Gastrocnemius medialis (tissue), 4 donors: ENCODE measurements around the gene EBLN2. TPM values are rescaled to one million over a fixed set of nuclear protein-coding genes. Genes with fewer than 3 reads are reported as not detected.

Experiments used
- ATAC-seq, 2 donors: fragments of 150-250 bp; one replicate each; pipeline ENCODE4 v1.9.1; 2016
- DNase-seq, 2 donors: peaks; one replicate each; pipeline ENCODE4 v3.0.0-alpha.2; 2019
- H3K27ac ChIP-seq, 4 donors: fragments of 200-600 bp; sonication (generic); 1 replicate in 1 of 4; 2 replicates in 3 of 4; pipeline ENCODE4 v1.5.1; 2016 to 2018; ENCODE audit warnings: mild to moderate bottlenecking in 2 of 4, moderate library complexity in 1 of 4
- H3K27me3 ChIP-seq, 3 donors: fragments of 200-600 bp; sonication (generic) in 2 of 3; 1 replicate in 1 of 3; 2 replicates in 2 of 3; pipeline versions ENCODE4 v1.5.1 to v1.6.0; 2016 to 2019; ENCODE audit warnings: mild to moderate bottlenecking in 1 of 3, moderate library complexity in 1 of 3
- H3K36me3 ChIP-seq, 2 donors: fragments of 200-600 bp; sonication (generic) in 1 of 2; one replicate each; pipeline ENCODE4 v1.5.1; 2017 to 2018
- H3K4me1 ChIP-seq, 2 donors: fragments of 200-600 bp; sonication (generic) in 1 of 2; one replicate each; pipeline ENCODE4 v1.5.1; 2016 to 2017; ENCODE audit warnings: mild to moderate bottlenecking in 2 of 2
- H3K4me3 ChIP-seq, 4 donors: fragments of 200-600 bp; sonication (generic) in 3 of 4; 1 replicate in 1 of 4; 2 replicates in 3 of 4; pipeline ENCODE4 v1.5.1; 2016 to 2019; ENCODE audit warnings: mild to moderate bottlenecking in 2 of 4
- H3K9me3 ChIP-seq, 3 donors: fragments of 200-600 bp; sonication (generic) in 2 of 3; 1 replicate in 1 of 3; 2 replicates in 2 of 3; pipeline ENCODE4 v1.5.1; 2016 to 2019
- CTCF ChIP-seq, 5 experiments: fragments of 450-650 bp in 3 of 5; fragments of 200-600 bp in 2 of 5; sonication (generic) in 2 of 5; IDR thresholded peaks in 4 of 5; conservative IDR thresholded peaks in 1 of 5; 1 replicate in 4 of 5; 2 replicates in 1 of 5; pipeline ENCODE4 v1.5.1; 2016 to 2019; ENCODE audit warnings: antibody characterized with exemption in 5 of 5, mild to moderate bottlenecking in 3 of 5, moderate library complexity in 3 of 5
- POLR2A ChIP-seq, 2 donors: fragments of 450-650 bp; IDR thresholded peaks; one replicate each; pipeline ENCODE4 v1.6.1; 2017; ENCODE audit warnings: antibody characterized with exemption in 2 of 2, mild to moderate bottlenecking in 2 of 2, moderate library complexity in 2 of 2
- in situ Hi-C, 4 donors: fragments of 200-750 bp; cut with MboI; loops; one replicate each; pipeline versions ENCODE4 v1.15.0 to v1.8.0; 2017; ENCODE audit warnings: low sequenced_read_pairs in 4 of 4
- intact Hi-C: fragments of 100-400 bp; cut with DNase I; formaldehyde crosslinking; loops from one replicate; pipeline ENCODE4 v1.15.1; 2023; ENCODE audit warnings: low total_unique reads
- total RNA-seq, 4 donors: library from RNA; depleted of rRNA; stranded (reverse); fragments of >200 nt; gene quantifications; one replicate each; pipeline versions ENCODE4 v1.1.0 to v1.2.3, GENCODE V29; 2016

Gene EBLN2
- total RNA-seq, 4 donors from 2014 or later: 0.18 to 4.8 (median 0.65) TPM

DNA sequence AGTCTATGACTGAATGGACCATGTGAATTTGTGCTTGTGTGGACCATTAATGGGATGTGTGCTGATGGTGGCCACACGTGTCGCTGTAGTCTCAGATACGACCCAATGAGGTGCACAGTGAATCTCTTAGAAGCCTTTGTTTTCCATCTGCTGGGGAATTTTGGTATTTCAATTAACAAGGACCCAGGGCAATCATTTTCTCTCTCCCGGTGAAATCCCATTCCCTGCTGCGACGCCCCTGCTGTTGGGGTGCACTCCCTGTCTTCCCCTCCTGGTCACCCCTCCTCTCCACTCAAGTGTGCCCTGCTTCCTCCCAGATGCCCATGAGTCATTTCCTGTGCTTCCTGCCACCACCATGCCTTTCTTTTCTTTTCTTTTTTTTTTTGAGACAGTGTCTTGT lies 32.7 kb downstream of the EBLN2 start:
- Histone ChIP-seq H3K27me3 (no peaks in the 10 kb centered on the region), H3K36me3 (no peaks in the 10 kb centered on the region), H3K27ac (no peak overlapping the region), H3K9me3 (no peaks in the 10 kb centered on the region), H3K4me3 (no peak overlapping the region), H3K4me1 (no peaks in the 10 kb centered on the region)
- TF ChIP-seq CTCF (IDR thresholded peaks at IDR 0.05 in 4 of 5, conservative IDR thresholded peaks at IDR 0.05 in 1 of 5) (no peak), POLR2A (IDR thresholded peaks at IDR 0.05) (no peak)
- no peak for DNase-seq
- intact Hi-C loops: no loop called here
- in situ Hi-C loops: loop anchor here (25.0 kb wide), 5 partner anchors 432 to 1382 kb away; partner anchors contain the start of gene EIF4E3 (in 2 of the 4)
- no peak for ATAC-seq

- in situ Hi-C loops: loop anchor here (5.0 to 25.0 kb wide), 6 partner anchors 407 to 1383 kb away; partner anchors contain the start of gene EIF4E3 (in 2 of the 4)
- TF ChIP-seq CTCF (IDR thresholded peaks at IDR 0.05 in 4 of 5, conservative IDR thresholded peaks at IDR 0.05 in 1 of 5) (no peak), POLR2A (IDR thresholded peaks at IDR 0.05) (no peak)
- Histone ChIP-seq H3K36me3 (no peaks in the 10 kb centered on the region), H3K4me1 (no peaks in the 10 kb centered on the region), H3K9me3 (no peaks in the 10 kb centered on the region), H3K27ac (no peak overlapping the region), H3K4me3 (no peak overlapping the region), H3K27me3 (no peaks in the 10 kb centered on the region)
- ATAC-seq: no peak
- intact Hi-C loops: no loop called here
- no peak for DNase-seq
These were observed 33.5 kb downstream of the EBLN2 start for GRCh38 chr3:73094951-73095350.

DNA sequence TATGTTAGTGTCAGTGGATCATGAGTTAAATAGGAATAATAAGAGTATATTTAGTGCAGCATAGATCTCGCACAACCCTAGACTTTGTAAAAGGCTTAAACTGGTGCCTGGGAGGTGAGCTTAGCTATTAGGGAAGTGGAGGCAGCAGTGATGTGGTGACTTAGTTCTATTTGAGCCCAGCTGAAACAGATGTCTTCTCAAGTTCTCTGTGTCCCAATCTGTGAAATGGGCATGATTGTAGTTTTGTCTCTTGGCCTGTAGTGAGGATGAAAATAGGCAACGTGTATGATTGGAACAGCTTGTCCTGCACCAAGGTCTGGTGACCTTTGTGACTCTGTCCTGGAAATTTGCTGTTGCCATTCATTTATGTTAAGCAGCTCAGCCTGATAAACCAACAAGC lies 34.7 kb downstream of the EBLN2 start:
- in situ Hi-C loops (loop anchor here (5.0 to 25.0 kb wide), 6 partner anchors 406 to 1384 kb away; partner anchors contain the start of gene EIF4E3 (in 2 of the 4)), intact Hi-C loops (no loop called here)
- DNase-seq (no peak), ATAC-seq (no peak)
- TF ChIP-seq POLR2A (IDR thresholded peaks at IDR 0.05) (no peak), CTCF (IDR thresholded peaks at IDR 0.05 in 4 of 5, conservative IDR thresholded peaks at IDR 0.05 in 1 of 5) (no peak)
- H3K9me3 ChIP-seq: no peaks in the 10 kb centered on the region
- no peaks in the 10 kb centered on the region for H3K4me1 ChIP-seq
- H3K4me3 ChIP-seq: no peak overlapping the region
- H3K27ac ChIP-seq: no peak overlapping the region
- no peaks in the 10 kb centered on the region for H3K36me3 ChIP-seq
- H3K27me3 ChIP-seq: no peaks in the 10 kb centered on the region

GRCh38 chr3:73098026-73098425 lies 36.6 kb downstream of the EBLN2 start:
- intact Hi-C loops: no loop called here
- in situ Hi-C loops: loop anchor here (5.0 to 25.0 kb wide), 6 partner anchors 404 to 1386 kb away; partner anchors contain the start of gene EIF4E3 (in 2 of the 4)
- DNase-seq (no peak), ATAC-seq (no peak)
- H3K36me3 ChIP-seq: no peaks in the 10 kb centered on the region
- no peaks in the 10 kb centered on the region for H3K9me3 ChIP-seq
- no peak overlapping the region for H3K4me3 ChIP-seq
- H3K27me3 ChIP-seq: no peaks in the 10 kb centered on the region
- H3K27ac ChIP-seq: no peak overlapping the region
- TF ChIP-seq CTCF (IDR thresholded peaks at IDR 0.05 in 4 of 5, conservative IDR thresholded peaks at IDR 0.05 in 1 of 5) (no peak), POLR2A (IDR thresholded peaks at IDR 0.05) (no peak)
- no peaks in the 10 kb centered on the region for H3K4me1 ChIP-seq

- no peak for ATAC-seq
- in situ Hi-C loops (loop anchor here (5.0 to 25.0 kb wide), 6 partner anchors 403 to 1387 kb away; partner anchors contain the start of gene EIF4E3 (in 2 of the 4)), intact Hi-C loops (no loop called here)
These were observed 37.4 kb downstream of the EBLN2 start for GRCh38 chr3:73098873-73099272.

More at GRCh38 chr3:73098873-73099272, 37.4 kb downstream of the EBLN2 start:
- no peaks in the 10 kb centered on the region for H3K4me1 ChIP-seq
- no peak for DNase-seq
- no peaks in the 10 kb centered on the region for H3K36me3 ChIP-seq
- no peaks in the 10 kb centered on the region for H3K27me3 ChIP-seq
- TF ChIP-seq POLR2A (IDR thresholded peaks at IDR 0.05) (no peak), CTCF (IDR thresholded peaks at IDR 0.05 in 4 of 5, conservative IDR thresholded peaks at IDR 0.05 in 1 of 5) (no peak)
- H3K4me3 ChIP-seq: no peak overlapping the region
- no peak overlapping the region for H3K27ac ChIP-seq
- no peaks in the 10 kb centered on the region for H3K9me3 ChIP-seq
